ENCODE results near the gene UBR3. TPM values are rescaled to one million over a fixed set of nuclear protein-coding genes. Genes with fewer than 3 reads are reported as not detected.
"Not testable (repeated sequence)": the region's sequence is repeated elsewhere in the genome, so short reads cannot be mapped to it uniquely, and the experiment has no call there.

The UBR3 gene
- polyA plus RNA-seq, 4 donors: 8.1 to 21.6 (median 10.1) TPM

- FAIRE-seq (no peak), DNase-seq (no peak)
- 76 to 89% (median 89%) methylated on average over 1 of the region's 1 CpG for whole genome bisulfite sequencing, 3 donors
- no peaks in the 10 kb centered on the region for H3K9me3 ChIP-seq (ENCODE audit: control insufficient read depth in 2 of 2, insufficient read depth in 1 of 2, low read depth in 1 of 2, low read length in 1 of 2)
- H3K27me3 ChIP-seq (ENCODE audit: control insufficient read depth in 3 of 3, insufficient read depth in 3 of 3, low read length in 3 of 3): no peaks in the 10 kb centered on the region
- no peak overlapping the region for H3K4me3 ChIP-seq (ENCODE audit: low read depth in 1 of 3, low read length in 3 of 3)
- H3K27ac ChIP-seq (ENCODE audit: low read depth in 1 of 3, low read length in 2 of 3): no peak overlapping the region
- no peaks in the 10 kb centered on the region for H3K4me1 ChIP-seq (ENCODE audit: control insufficient read depth in 3 of 3, insufficient read depth in 2 of 3, low read depth in 1 of 3, low read length in 2 of 3)
- H3K36me3 ChIP-seq (ENCODE audit: control insufficient read depth in 3 of 3, insufficient read depth in 2 of 3, low read depth in 1 of 3, low read length in 3 of 3): peaks cover 0 to 6% (median 0%) of the 10 kb centered on the region in 3 donors
These were observed 7.1 kb downstream of the UBR3 start for GRCh38 chr2:169834401-169834800.

DNA sequence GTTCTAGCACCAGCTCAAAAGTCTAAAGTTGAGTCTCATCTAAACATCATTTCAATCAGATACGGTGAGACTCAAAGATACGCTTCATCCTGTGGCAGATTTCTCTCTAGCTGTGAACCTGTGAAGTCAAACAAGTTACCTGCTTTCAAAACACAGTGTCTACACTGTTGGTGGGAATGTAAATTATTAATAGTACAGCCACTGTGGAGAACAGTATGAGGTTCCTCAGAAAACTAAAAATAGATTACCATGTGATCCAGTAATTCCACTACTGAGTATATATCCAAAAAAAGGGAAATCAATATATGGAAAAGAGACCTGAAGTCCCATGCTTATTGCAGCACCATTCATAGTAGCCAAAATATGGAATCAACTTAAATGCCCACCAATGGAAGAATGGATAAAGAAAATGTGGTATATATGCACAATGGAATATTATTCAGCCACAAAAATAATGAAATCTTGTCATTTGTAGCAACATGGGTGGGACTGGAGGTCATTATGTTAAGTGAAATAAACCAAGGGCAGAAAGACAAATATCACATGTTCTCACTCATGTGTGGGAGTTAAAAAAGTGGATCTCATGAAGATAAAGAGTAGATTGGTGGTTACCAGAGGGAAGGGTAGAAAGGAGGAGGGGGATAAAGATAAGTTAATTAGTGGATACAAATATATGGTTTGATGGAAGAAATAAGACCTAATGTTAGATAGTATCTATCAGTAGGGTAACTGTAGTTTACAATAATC lies 11.7 kb downstream of the UBR3 start:
- no peak overlapping the region for H3K27ac ChIP-seq (ENCODE audit: low read depth in 1 of 3, low read length in 2 of 3)
- DNase-seq (no peak), FAIRE-seq (no peak)
- H3K27me3 ChIP-seq (ENCODE audit: control insufficient read depth in 3 of 3, insufficient read depth in 3 of 3, low read length in 3 of 3): no peaks in the 10 kb centered on the region
- H3K4me1 ChIP-seq (ENCODE audit: control insufficient read depth in 3 of 3, insufficient read depth in 2 of 3, low read depth in 1 of 3, low read length in 2 of 3): peaks cover 0 to 9% (median 3%) of the 10 kb centered on the region in 3 donors
- WGBS, 3 donors: 89 to 96% (median 90%) methylated on average over 2 of the region's 2 CpGs
- peaks cover 0 to 9% (median 2%) of the 10 kb centered on the region in 3 donors for H3K36me3 ChIP-seq (ENCODE audit: control insufficient read depth in 3 of 3, insufficient read depth in 2 of 3, low read depth in 1 of 3, low read length in 3 of 3)
- H3K9me3 ChIP-seq (ENCODE audit: control insufficient read depth in 2 of 2, insufficient read depth in 1 of 2, low read depth in 1 of 2, low read length in 1 of 2): no peaks in the 10 kb centered on the region
- H3K4me3 ChIP-seq (ENCODE audit: low read depth in 1 of 3, low read length in 3 of 3): no peak overlapping the region

- DNase-seq (peak; percentile 22 to 23), FAIRE-seq (no peak)
- peaks cover 0 to 9% (median 3%) of the 10 kb centered on the region in 3 donors for H3K4me1 ChIP-seq (ENCODE audit: control insufficient read depth in 3 of 3, insufficient read depth in 2 of 3, low read depth in 1 of 3, low read length in 2 of 3)
- H3K27ac ChIP-seq (ENCODE audit: low read depth in 1 of 3, low read length in 2 of 3): no peak overlapping the region
- peaks cover 0 to 13% (median 2%) of the 10 kb centered on the region in 3 donors for H3K36me3 ChIP-seq (ENCODE audit: control insufficient read depth in 3 of 3, insufficient read depth in 2 of 3, low read depth in 1 of 3, low read length in 3 of 3)
- H3K9me3 ChIP-seq (ENCODE audit: control insufficient read depth in 2 of 2, insufficient read depth in 1 of 2, low read depth in 1 of 2, low read length in 1 of 2): no peaks in the 10 kb centered on the region
- 38 to 68% (median 43%) methylated on average over 10 of the region's 10 CpGs for WGBS, 3 donors
- no peaks in the 10 kb centered on the region for H3K27me3 ChIP-seq (ENCODE audit: control insufficient read depth in 3 of 3, insufficient read depth in 3 of 3, low read length in 3 of 3)
- H3K4me3 ChIP-seq (ENCODE audit: low read depth in 1 of 3, low read length in 3 of 3): no peak overlapping the region
These were observed 12.9 kb downstream of the UBR3 start for GRCh38 chr2:169839954-169840746.

- DNase-seq (peak in 1 of 2 donors; percentile 4), FAIRE-seq (no peak)
- H3K36me3 ChIP-seq (ENCODE audit: control insufficient read depth in 3 of 3, insufficient read depth in 2 of 3, low read depth in 1 of 3, low read length in 3 of 3): peaks cover 0 to 13% (median 2%) of the 10 kb centered on the region in 3 donors
- WGBS, 3 donors: 62 to 81% (median 77%) methylated on average over 2 of the region's 2 CpGs
- no peak overlapping the region for H3K27ac ChIP-seq (ENCODE audit: low read depth in 1 of 3, low read length in 2 of 3)
- no peak overlapping the region for H3K4me3 ChIP-seq (ENCODE audit: low read depth in 1 of 3, low read length in 3 of 3)
- H3K4me1 ChIP-seq (ENCODE audit: control insufficient read depth in 3 of 3, insufficient read depth in 2 of 3, low read depth in 1 of 3, low read length in 2 of 3): peaks cover 0 to 9% (median 3%) of the 10 kb centered on the region in 3 donors
- H3K9me3 ChIP-seq (ENCODE audit: control insufficient read depth in 2 of 2, insufficient read depth in 1 of 2, low read depth in 1 of 2, low read length in 1 of 2): no peaks in the 10 kb centered on the region
- no peaks in the 10 kb centered on the region for H3K27me3 ChIP-seq (ENCODE audit: control insufficient read depth in 3 of 3, insufficient read depth in 3 of 3, low read length in 3 of 3)
These were observed 13.5 kb downstream of the UBR3 start for GRCh38 chr2:169840747-169841142.

- FAIRE-seq; H3K27me3 ChIP-seq (ENCODE audit: control insufficient read depth in 3 of 3, insufficient read depth in 3 of 3, low read length in 3 of 3); H3K27ac ChIP-seq (ENCODE audit: low read depth in 1 of 3, low read length in 2 of 3); H3K4me1 ChIP-seq (ENCODE audit: control insufficient read depth in 3 of 3, insufficient read depth in 2 of 3, low read depth in 1 of 3, low read length in 2 of 3); DNase-seq; H3K4me3 ChIP-seq (ENCODE audit: low read depth in 1 of 3, low read length in 3 of 3); H3K9me3 ChIP-seq (ENCODE audit: control insufficient read depth in 2 of 2, insufficient read depth in 1 of 2, low read depth in 1 of 2, low read length in 1 of 2): not testable (repeated sequence)
- H3K36me3 ChIP-seq (ENCODE audit: control insufficient read depth in 3 of 3, insufficient read depth in 2 of 3, low read depth in 1 of 3, low read length in 3 of 3): peaks cover 0 to 11% (median 2%) of the 10 kb centered on the region in 3 donors
- WGBS, 3 donors: 95 to 97% (median 95%) methylated on average over 12 to 21 of the region's 24 CpGs
These were observed 14.4 kb downstream of the UBR3 start for GRCh38 chr2:169841625-169842024.

- no peak overlapping the region for H3K4me3 ChIP-seq (ENCODE audit: low read depth in 1 of 3, low read length in 3 of 3)
- no peak overlapping the region for H3K27ac ChIP-seq (ENCODE audit: low read depth in 1 of 3, low read length in 2 of 3)
- H3K27me3 ChIP-seq (ENCODE audit: control insufficient read depth in 3 of 3, insufficient read depth in 3 of 3, low read length in 3 of 3): no peaks in the 10 kb centered on the region
- H3K9me3 ChIP-seq (ENCODE audit: control insufficient read depth in 2 of 2, insufficient read depth in 1 of 2, low read depth in 1 of 2, low read length in 1 of 2): peaks cover 0 to 11% of the 10 kb centered on the region in 2 donors
- FAIRE-seq: no peak
- H3K36me3 ChIP-seq (ENCODE audit: control insufficient read depth in 3 of 3, insufficient read depth in 2 of 3, low read depth in 1 of 3, low read length in 3 of 3): peaks cover 0 to 14% (median 2%) of the 10 kb centered on the region in 3 donors
- H3K4me1 ChIP-seq (ENCODE audit: control insufficient read depth in 3 of 3, insufficient read depth in 2 of 3, low read depth in 1 of 3, low read length in 2 of 3): peaks cover 0 to 9% (median 3%) of the 10 kb centered on the region in 3 donors
- DNase-seq: no peak
- WGBS, 3 donors: 95 to 100% (median 95%) methylated on average over 2 of the region's 2 CpGs
These were observed 17.8 kb downstream of the UBR3 start for GRCh38 chr2:169845016-169845415.

DNA sequence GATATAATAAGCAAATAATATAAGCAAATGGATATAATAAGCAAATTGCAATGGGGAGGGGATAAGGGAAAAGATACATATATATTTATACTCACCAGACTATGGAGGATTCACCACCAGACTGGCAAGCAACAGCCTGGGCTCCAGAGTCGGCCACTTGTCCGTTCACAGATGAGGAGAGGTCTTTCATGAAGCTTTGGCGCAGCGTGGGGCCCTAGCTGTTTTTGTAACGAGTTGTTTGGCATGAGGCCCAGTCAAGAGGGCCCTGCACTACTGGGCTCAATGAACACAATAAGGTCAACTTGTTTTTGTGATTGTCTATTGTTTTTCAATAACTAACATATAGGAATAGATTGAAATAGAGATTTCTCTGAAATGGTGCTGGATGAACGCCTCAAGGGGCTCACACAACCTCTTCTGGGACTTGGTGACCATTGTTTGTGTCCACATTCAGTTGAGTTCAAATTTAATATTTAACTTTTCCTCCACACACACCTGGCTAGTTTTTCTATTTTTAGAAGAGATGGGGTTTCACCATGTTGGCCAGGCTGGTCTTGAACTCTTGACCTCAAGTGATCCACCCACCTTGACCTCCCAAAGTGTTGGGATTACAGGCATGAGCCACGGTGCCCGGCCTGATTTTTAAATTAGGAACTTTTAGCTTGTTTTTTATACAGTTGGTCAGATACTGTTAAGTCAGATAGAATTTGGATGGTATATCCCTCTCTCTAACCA lies 21.9 kb downstream of the UBR3 start:
- 77 to 88% (median 88%) methylated on average over 8 of the region's 8 CpGs for WGBS, 3 donors
- H3K27ac ChIP-seq (ENCODE audit: low read depth in 1 of 3, low read length in 2 of 3): not testable (repeated sequence)

DNA sequence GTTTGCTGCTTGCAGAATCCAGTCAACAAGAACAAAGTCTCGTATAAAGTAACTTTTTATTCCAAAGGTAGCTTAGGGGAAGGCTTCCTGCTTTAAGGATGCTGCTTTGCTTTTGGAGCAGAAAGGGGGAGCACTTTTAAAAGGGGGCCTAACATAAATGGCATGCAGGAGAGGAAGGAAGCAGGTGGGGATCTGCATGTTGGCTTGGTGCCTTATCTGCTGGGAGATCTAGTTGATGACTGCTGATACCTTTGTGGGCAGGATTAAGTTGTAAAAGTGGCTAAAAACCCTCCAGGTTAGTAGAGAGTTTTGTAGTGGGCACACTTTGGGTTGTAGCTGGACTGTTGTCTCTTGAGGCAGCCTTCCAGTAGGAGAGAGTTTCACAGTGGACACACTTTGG lies 22.5 kb downstream of the UBR3 start:
- FAIRE-seq: no peak

More for the DNA sequence above, 21.9 kb downstream of the UBR3 start:
- DNase-seq; H3K4me3 ChIP-seq (ENCODE audit: low read depth in 1 of 3, low read length in 3 of 3); H3K27me3 ChIP-seq (ENCODE audit: control insufficient read depth in 3 of 3, insufficient read depth in 3 of 3, low read length in 3 of 3); H3K4me1 ChIP-seq (ENCODE audit: control insufficient read depth in 3 of 3, insufficient read depth in 2 of 3, low read depth in 1 of 3, low read length in 2 of 3); FAIRE-seq: not testable (repeated sequence)
- Histone ChIP-seq H3K36me3 (ENCODE audit: control insufficient read depth in 3 of 3, insufficient read depth in 2 of 3, low read depth in 1 of 3, low read length in 3 of 3) (peaks cover 0 to 13% (median 0%) of the 10 kb centered on the region in 3 donors), H3K9me3 (ENCODE audit: control insufficient read depth in 2 of 2, insufficient read depth in 1 of 2, low read depth in 1 of 2, low read length in 1 of 2) (peaks cover 0 to 11% of the 10 kb centered on the region in 2 donors)

More for the DNA sequence above, 22.5 kb downstream of the UBR3 start:
- H3K27me3 ChIP-seq (ENCODE audit: control insufficient read depth in 3 of 3, insufficient read depth in 3 of 3, low read length in 3 of 3): no peaks in the 10 kb centered on the region
- H3K9me3 ChIP-seq (ENCODE audit: control insufficient read depth in 2 of 2, insufficient read depth in 1 of 2, low read depth in 1 of 2, low read length in 1 of 2): peaks cover 0 to 11% of the 10 kb centered on the region in 2 donors
- peaks cover 0 to 11% (median 0%) of the 10 kb centered on the region in 3 donors for H3K36me3 ChIP-seq (ENCODE audit: control insufficient read depth in 3 of 3, insufficient read depth in 2 of 3, low read depth in 1 of 3, low read length in 3 of 3)
- no peaks in the 10 kb centered on the region for H3K4me1 ChIP-seq (ENCODE audit: control insufficient read depth in 3 of 3, insufficient read depth in 2 of 3, low read depth in 1 of 3, low read length in 2 of 3)
- no peak overlapping the region for H3K4me3 ChIP-seq (ENCODE audit: low read depth in 1 of 3, low read length in 3 of 3)
- DNase-seq: no peak
- 97 to 100% (median 98%) methylated on average over 1 of the region's 1 CpG for WGBS, 3 donors
- no peak overlapping the region for H3K27ac ChIP-seq (ENCODE audit: low read depth in 1 of 3, low read length in 2 of 3)
